ENCODE results near the gene SCYGR4.
"Not testable (repeated sequence)": the region's sequence is repeated elsewhere in the genome, so short reads cannot be mapped to it uniquely, and the experiment has no call there.

The SCYGR4 gene, protein sequence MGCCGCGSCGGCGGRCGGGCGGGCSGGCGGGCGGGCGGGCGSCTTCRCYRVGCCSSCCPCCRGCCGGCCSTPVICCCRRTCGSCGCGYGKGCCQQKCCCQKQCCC

DNA sequence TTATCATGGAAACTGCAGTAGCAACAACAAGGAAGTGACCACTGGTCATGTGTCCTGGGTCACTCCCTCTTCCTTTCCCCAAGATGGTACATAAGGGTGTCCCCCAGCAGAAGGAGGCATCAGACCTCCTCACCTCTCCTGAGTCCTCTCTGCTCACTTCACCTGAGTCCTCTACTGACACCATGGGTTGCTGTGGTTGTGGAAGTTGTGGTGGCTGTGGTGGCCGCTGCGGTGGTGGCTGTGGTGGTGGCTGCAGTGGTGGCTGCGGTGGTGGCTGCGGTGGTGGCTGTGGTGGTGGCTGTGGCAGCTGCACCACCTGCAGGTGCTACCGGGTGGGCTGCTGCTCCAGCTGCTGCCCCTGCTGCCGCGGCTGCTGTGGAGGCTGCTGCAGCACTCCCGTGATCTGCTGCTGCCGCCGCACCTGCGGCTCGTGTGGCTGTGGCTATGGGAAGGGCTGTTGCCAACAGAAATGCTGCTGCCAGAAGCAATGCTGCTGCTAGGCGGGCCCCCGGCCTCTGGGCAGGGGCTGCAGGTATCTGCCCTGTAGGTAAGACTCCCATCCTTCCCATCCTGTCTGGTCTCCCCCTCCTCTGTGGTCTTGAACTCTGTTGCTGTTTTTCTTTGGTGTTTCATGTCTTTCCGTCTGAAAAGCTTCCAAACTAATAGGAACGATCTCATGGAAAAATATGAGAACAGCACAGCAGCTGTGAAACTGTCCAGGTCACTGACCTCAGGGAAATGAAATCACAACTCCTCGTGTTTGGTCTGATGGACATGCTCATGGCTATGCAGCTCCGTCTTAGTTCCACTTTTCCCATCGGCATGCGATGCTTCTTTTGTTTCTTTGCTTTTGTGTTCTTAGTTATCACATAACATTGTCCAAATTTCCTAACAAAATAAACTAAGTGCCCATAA lies at the start of gene SCYGR4:
TSS of gene SCYGR4 (plus strand) at position 183 of the 915 bp plus-strand sequence. CDS start at position 183, 0 bp downstream.
- no peak for DNase-seq

DNA sequence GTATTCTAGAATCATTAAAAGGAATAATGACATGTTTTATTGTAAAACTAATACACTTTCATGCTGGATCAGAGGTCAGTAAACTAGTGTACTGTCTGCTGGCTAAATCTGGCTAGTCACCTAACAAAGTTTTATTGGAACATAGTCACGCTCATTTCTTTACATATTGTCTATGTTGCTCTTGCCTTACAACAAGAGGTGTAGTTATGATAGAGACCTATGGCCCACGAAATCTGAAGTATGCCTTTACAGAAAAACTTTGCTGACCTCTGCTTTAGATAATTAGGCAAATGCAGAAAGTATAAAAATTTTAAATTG lies 48.5 kb upstream of the SCYGR4 start:
- no peak for DNase-seq

DNA sequence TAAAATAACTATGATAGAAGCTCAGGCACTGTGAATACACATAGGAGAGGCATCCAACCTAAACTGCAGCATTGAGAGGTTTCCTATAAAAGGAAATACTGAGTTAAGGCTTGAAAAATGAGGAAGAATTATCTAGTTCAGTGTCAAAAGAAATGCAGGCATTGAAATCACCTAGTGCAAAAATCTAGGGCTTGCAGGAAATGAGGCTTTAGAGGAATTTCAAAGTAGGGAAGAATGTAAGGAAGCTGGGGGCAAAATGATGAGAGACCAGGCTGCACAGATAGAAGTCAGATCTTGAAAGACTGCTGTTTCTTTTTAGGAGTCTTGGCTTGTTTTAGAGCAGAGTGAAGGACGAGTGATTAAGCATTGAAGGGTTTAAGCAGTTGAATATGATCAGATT lies 46.7 kb upstream of the SCYGR4 start:
- DNase-seq = no peak

DNA sequence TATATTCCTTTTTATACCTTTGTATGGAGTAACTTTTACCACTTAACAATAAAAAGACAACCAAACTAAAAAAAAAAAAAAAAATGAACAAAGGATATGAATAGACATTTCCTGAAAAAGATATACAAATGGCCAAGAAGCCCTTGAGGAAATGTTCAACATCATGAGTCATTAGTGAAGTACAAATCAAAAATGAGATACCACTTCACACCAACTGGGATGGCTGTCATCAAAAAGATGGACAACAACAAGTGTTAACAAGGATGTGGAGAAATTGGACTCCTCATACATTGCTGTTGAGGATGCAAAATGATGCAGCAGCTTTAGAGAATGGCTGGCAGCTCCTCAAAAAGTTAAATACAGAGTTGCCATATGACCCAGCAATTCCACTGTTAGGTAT lies 41.2 kb upstream of the SCYGR4 start:
- no peak for DNase-seq

DNA sequence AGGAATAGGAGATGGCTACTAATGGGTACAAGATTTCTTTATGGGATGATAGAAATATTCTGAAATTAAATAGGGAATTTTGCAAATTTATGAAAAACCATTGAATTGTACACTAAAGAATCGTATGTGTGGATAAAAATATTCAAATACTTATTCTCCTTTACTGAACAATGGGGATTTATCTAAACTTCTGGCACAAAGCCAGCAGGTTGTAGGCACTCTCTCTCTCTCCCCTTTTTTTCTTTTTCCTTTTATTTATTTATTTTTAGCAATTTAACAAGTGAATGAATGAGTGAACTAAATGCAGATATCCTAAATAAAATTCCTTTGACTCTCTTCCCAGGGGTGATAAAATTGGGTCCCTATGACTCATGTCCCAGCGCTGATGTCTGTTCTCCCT lies 40.5 kb upstream of the SCYGR4 start:
- no peak for DNase-seq

DNA sequence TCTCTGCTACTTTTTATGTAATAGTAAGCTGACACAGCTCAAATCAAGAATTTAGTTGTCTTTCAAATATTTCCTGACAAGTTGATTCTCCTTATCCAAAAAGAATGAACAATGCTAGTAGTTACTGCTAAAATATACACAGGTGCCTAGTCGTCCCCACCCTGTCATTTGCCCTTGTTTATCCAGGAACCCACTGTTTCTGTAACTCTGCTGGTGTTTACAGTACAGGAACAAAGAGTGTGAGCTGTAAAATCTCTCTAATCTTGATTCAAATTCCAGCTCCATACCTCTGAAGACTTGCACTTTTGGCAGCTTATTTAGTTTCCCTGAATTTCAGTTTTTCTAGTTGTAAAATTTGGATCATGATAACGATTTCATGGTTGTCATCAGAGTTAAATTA lies 39.7 kb upstream of the SCYGR4 start:
- DNase-seq = no peak

DNA sequence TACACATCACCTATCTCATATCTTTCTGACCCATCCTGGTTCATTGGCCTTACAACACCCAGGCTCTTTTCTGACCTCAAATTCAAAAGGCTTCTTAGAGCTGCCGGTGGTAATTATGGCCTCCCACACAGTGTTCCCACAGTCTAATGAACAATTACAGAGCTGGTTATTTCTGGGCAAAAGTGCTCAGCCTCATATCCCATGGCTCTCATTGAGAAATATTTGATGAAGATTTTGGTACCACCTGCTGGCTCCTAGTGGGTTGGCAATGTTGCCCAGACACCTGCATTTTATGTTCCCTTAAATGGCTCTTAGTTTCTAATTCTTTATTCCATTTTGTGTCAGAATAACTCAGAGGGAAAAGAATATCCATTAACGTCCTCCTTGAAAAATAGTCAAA lies 38.7 kb upstream of the SCYGR4 start:
- no peak for DNase-seq

DNA sequence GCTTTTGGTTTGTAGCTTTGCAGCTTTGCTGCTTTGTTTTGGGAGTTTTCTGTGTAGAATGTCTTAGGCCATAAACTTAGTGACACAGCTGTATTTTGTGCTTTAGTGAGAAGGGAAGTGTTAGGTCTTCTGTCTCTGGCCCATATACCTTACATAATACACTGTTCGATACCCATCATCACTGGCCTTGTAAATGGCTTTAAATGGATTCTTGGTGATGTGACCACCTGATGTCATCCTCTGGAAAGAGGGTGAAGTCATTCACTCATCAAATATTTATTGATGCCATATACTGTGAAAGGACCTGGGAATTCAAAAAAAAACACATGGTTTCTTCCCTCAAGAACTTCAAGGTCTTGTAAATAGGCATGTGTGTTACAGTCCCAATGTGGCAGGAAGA lies 37.5 kb upstream of the SCYGR4 start:
- no peak for DNase-seq

DNA sequence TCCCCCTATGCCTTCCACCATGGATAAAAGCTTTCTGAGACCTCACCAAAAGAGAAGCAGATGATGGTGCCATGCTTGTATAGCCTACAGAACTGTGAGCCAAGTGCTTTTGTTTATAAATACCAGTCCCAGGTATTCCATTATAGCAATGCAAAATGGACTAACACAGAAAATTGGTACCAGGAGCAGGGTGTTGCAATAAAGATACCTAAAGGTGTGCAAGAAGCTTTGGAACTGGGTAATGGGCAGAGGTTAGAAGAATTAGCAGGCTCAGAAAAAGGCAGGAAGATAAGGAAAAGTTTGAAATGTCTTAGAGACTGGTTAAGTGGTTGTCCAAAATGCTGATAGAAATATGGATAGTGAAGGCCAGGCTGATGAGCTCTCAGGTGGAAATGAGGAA lies 34.9 kb upstream of the SCYGR4 start:
- no peak for DNase-seq

DNA sequence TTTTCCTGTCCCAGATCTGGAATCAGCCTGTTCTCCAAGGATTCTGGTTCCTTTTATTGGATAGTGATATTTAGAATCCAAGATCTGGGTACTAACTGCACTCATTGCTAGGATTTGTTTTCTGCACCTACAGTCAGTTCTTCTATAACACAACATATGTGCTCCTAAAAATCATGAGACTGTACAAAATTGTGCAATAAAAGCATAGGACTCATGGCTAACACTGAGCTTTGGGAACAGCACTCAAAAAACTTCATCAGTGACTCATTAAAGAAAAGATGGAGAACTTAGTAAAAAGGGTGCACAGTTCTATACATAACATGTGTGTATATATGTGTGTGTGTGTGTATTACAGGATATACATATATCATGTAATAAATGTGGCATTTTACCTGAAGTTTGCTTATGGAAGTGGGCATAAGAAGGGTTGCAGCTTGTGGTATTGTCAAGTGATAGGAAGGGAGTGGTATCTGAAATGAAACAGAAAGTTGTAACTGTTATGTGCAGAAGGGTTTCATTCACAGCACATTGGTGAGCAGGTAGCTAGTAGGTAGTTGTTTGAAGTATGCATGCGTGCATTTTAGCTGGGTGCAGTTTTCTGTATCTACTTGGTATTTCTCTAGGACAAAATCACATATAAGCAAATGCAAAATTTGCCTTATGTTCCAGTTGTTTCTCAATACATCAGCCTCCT lies 24.5 kb upstream of the SCYGR4 start:
- DNase-seq = no peak

DNA sequence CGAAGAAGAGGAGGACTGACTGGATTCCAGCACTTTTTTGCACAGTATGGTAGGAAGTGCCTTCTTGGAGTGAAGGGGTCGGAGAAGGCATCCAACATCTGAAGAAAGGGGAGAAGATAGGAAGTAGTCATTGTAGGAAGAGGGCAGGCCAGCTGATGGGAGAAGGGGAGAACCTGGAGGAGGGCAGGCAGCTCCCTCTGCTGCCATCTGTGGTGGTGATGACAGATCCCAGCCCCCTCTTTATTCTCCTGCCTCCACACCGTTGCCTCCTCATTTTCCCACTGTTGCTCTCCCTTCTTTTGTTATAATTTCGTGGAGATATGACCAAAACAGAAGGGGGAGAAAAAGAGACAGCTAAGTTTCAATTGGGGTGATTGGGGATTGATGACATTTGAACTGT lies 21.5 kb upstream of the SCYGR4 start:
- DNase-seq = no peak

DNA sequence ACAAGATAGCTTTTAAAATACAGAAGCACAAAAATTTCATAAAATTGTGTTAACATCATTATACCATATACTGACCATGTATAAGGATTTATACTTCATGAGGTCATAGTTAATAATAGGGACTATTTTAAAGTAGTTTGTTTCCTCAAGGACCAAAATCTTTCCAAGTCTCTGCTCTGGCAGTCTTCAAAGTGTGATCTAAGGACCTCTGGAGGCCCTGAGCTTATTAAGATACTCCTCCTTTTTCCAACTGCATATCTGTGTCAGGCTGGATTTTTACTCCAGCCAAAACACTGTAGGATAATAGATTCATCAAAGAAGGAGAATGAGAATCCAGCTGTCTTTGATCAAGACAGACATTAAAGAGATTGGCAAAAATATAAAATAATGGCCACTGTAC lies 20.3 kb upstream of the SCYGR4 start:
- DNase-seq = no peak

DNA sequence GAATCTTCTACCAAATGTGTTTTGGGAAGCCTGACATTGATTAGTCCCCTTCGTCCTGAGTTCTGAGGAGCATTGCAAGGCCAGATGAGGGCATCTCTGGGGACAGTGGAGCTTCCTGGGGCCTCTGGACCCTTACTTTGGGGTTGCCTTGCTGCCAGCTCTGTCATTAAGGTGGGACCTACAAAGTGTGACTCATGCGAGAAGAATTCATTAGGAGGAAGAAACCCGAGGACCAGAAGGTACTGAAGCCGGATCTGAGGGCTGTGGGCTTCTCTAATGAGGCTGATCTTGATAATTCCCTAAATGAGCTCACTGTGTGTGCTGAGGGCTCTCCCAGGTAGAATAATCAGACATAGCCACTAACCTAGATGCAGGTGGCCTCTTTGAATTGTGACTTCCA lies 19.3 kb upstream of the SCYGR4 start:
- DNase-seq = no peak

DNA sequence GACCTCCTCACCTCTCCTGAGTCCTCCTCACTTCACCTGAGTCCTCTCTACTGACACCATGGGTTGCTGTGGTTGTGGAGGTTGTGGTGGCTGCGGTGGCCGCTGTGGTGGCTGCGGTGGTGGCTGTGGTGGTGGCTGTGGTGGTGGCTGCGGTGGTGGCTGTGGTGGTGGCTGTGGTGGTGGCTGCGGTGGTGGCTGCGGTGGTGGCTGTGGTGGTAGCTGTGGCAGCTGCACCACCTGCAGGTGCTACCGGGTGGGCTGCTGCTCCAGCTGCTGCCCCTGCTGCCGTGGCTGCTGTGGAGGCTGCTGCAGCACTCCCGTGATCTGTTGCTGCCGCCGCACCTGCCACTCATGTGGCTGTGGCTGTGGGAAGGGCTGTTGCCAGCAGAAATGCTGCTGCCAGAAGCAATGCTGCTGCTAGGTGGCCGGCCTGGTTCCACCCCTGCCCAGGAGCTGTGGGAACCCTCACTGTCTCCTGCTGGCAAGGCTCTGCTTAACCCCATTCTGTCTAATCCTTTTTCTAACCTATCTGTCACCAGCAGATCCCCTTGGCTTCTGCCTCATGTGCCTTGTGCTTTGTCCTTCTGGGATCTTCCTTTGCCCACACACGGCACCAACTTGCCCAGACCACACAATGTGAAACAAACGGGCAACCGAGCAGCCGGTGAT lies 18.3 kb upstream of the SCYGR4 start, which contains the start of gene SCYGR2:
TSS of gene SCYGR2 (plus strand) at position 59 of the 669 bp plus-strand sequence. CDS start at position 59, 0 bp downstream.
- DNase-seq = not testable (repeated sequence)

DNA sequence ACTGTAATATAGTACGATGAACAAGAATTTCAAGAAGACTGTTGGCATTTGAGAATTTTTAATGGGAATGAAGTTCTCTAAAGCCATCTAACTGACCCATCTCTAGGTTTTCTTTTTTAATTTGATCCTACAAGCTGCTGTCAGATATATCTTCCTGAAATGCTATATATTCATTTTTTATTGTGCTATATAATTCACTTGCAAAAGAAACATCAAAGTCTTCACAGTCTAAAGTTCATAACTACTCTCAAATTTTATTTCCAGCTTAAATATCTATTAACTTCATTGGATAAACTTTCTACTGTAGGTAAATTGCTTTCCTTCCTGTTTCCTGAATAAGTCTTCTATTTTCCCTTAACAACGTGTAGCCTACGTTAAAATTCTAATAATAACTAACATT lies 14.9 kb upstream of the SCYGR4 start:
- DNase-seq = no peak

DNA sequence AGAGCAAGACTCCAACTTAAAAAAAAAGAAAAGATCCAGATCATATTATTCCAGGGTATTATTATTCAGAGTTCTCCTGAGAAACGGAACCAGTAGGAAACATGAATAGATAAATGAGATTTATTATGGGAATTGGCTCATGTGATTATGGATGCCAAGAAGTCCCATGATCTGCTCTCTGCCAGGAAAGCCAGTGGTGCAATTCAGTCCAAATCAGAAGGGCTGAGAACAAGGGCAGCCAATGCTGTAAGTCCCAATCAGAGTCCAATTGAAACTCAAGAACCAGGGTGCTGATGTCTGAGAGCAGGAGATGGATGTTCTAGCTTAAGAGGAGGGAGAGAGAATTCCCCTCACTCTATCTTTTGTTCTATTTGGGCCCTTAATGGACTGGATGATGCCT lies 10.8 kb upstream of the SCYGR4 start:
- no peak for DNase-seq

DNA sequence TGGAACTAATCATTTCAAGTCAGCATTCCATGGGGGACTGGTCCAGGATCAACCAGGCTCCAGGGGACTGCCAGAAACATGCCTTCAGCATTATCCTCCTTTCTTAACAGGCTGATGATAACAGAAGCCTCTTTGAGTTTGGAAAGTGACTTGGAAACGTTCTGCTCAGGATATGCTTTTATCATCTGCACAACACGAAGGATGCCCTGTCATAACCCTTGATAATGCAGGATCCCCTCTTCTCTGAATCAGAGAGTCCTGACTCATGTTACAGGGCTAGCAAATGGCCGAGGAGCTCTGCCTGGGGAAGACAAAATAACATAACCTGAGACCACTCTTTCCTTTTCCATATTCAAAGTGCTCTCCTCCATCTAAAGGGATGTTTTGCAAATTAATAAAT lies 9.4 kb upstream of the SCYGR4 start:
- DNase-seq = no peak

DNA sequence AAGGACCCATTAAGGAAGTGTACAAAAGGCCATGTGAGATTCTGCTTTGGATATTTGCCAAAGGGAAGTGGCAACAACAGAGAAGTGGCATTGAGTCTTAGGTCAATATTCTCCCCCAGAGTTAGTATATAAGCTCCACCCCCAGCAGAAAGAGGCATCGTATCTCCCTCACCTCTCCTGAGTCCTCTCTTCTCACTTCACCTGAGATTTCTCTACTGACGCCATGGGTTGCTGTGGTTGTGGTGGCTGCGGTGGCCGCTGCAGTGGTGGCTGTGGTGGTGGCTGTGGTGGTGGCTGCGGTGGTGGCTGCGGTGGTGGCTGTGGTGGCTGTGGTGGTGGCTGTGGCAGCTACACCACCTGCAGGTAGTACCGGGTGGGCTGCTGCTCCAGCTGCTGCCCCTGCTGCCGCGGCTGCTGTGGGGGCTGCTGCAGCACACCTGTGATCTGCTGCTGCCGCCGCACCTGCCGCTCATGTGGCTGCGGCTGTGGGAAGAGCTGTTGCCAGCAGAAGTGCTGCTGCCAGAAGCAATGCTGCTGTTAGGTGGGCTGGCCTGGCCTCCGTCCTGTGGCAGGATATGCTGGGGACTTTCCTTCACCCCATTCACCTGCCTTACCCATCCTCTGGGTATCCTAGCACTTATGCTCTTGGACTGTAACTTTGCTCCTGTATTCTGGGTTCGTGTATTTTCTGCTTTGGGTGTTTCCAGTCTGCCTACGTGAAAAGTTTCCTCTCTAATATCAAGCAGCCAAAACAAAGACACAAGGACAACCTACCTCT lies 8.5 kb upstream of the SCYGR4 start:
- no peak for DNase-seq

DNA sequence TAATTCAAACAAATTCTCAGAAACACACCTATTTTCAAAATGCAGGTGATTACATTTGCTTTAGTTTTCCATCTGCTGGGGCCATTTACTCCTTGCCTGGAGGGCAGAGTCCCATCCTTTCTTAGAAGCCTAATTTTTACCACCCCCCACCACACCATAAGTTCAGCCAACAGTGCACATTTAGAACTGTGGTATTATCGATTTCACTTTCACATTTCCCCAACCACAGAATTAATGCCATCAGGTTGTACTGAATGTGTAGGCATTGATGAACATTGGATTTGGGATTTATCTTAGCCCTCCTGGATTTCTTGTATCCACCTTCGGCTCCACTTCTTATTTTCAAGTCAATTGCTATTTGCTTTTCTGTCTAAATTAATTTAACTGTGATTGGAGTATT lies 7.2 kb upstream of the SCYGR4 start:
- DNase-seq = no peak

DNA sequence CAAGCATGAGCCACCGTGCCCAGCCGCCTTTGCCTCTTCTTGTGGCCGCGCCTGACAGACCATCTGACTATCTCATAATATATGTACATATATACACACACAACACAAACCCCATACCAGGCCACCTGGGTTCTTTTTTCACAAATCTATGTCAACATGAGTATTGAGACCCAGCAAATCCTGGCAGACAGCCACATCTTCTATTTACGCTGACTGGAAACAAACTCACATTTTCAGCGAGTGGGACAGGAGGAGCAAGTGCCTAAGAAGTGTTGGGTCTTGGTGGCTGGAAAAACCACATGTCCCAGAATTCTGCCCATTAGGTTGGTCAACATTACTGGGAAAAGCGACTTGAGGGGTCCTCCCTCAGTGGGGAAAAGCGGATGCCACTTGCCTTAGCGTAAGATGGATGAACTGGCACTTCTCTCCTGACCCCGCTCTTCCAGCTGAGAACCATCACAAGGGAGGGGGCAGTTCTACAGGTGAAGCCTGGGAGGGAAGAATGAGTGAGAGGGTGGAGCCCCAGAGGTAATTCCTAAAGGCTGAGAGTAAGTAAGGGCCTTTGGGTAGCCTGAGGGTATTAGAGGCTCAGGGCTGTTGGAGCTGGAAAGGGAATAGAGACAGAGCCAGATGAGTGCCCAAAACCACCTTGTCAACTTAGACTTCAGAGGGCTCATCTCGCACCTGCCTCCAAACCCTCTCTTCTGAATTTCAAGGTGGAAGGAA lies 4.6 kb upstream of the SCYGR4 start:
- DNase-seq = no peak

DNA sequence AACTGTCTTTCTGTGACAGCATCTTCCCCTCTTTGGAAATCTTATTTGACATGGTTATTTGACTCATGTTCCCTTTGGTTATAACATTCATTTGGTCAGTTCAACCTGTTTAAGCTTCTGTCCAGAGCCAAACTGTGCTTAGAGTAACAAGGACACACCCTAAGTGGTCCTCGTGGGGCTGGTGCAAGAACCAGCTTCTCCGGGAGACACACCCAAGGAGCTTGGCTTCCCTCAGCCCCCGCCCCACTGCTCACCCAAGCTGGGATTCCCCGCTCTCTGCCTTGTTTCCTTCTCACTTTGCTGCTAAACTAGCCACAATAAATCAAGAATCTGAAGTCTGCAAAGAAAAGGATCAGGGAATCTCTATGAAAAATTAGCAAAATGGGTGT lies 4.0 kb upstream of the SCYGR4 start:
- no peak for DNase-seq

DNA sequence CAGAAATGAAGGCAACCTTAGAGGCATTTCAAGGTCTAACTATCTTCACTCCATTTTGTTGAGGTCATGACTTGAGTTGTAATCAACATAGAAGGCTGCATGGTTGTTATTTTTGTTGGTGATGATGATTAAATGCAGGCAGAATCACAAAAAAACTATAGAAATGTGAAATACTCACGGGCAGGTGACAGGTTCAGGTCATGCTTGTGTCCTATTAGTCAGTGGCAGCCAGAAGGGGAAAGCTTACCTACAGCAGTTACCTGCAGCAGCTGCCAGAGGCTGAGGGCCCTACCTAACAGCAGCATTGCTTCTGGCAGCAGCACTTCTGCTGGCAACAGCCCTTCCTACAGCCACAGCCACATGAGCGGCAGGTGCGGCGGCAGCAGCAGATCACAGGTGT lies 3.1 kb upstream of the SCYGR4 start:
- DNase-seq = no peak

Measured in activated CD8-positive, alpha-beta memory T cell treated with anti-CD3 and anti-CD28 coated beads, Interleukin-2, amount 50 U/mL, for 4 hours (primary cell).